CD14-positive monocyte (primary cell): ENCODE data around the gene FAM161A. TPM values are rescaled to one million over a fixed set of nuclear protein-coding genes. Genes with fewer than 3 reads are reported as not detected.
"Not testable (repeated sequence)": the region's sequence is repeated elsewhere in the genome, so short reads cannot be mapped to it uniquely, and the experiment has no call there.

Experiments used
- DNase-seq, 3 donors: peaks; one replicate each; pipeline ENCODE4 v3.0.0-alpha.2; 2011 to 2022
- H2AFZ ChIP-seq: 2 replicates; pipeline ENCODE4 v1.6.0; 2012; ENCODE audit warnings: mild to moderate bottlenecking, low read depth, low read length, inconsistent platforms; ENCODE audit not compliant: insufficient read depth, poor library complexity, severe bottlenecking
- H3K27ac ChIP-seq, 2 donors: 1 replicate in 1 of 2; 2 replicates in 1 of 2; pipeline ENCODE4 v1.5.1; 2012 to 2013; ENCODE audit warnings: low read length in 2 of 2, control low read depth in 1 of 2, inconsistent platforms in 1 of 2, low read depth in 1 of 2, mild to moderate bottlenecking in 1 of 2
- H3K27me3 ChIP-seq, 2 donors: one replicate each; pipeline versions ENCODE4 v1.6.0 to v1.6.1; 2011 to 2013; ENCODE audit warnings: low read length in 2 of 2; ENCODE audit not compliant: control insufficient read depth in 2 of 2, insufficient read depth in 2 of 2
- H3K36me3 ChIP-seq, 2 donors: replicated peaks in 1 of 2; 1 replicate in 1 of 2; 2 replicates in 1 of 2; pipeline versions ENCODE4 v1.5.1 to v1.6.1; 2012 to 2013; ENCODE audit warnings: low read length in 2 of 2, control low read depth in 1 of 2, inconsistent platforms in 1 of 2, mild to moderate bottlenecking in 1 of 2; ENCODE audit not compliant: insufficient read depth in 2 of 2, control insufficient read depth in 1 of 2
- H3K4me1 ChIP-seq, 2 donors: 1 replicate in 1 of 2; 2 replicates in 1 of 2; pipeline versions ENCODE4 v1.5.1 to v1.6.1; 2012 to 2013; ENCODE audit warnings: low read length in 2 of 2, control low read depth in 1 of 2, inconsistent platforms in 1 of 2, mild to moderate bottlenecking in 1 of 2, moderate library complexity in 1 of 2; ENCODE audit not compliant: insufficient read depth in 2 of 2, control insufficient read depth in 1 of 2
- H3K4me2 ChIP-seq: replicated peaks from 2 replicates; pipeline ENCODE3; 2012; ENCODE audit warnings: low read length, moderate library complexity, mild to moderate bottlenecking; ENCODE audit not compliant: poor library complexity, severe bottlenecking; ENCODE audit errors: extremely low read depth
- H3K4me3 ChIP-seq, 3 experiments: fragments of 200-600 bp in 1 of 3; sonication (generic) in 1 of 3; replicated peaks in 1 of 3; 1 replicate in 2 of 3; 2 replicates in 1 of 3; pipeline ENCODE4 v1.5.1; 2011 to 2013; ENCODE audit warnings: low read length in 3 of 3, mild to moderate bottlenecking in 3 of 3, control low read depth in 2 of 3, low read depth in 2 of 3, inconsistent platforms in 1 of 3, moderate library complexity in 1 of 3
- H3K79me2 ChIP-seq: 2 replicates; pipeline ENCODE4 v1.6.0; 2012; ENCODE audit warnings: mild to moderate bottlenecking, control low read depth, inconsistent platforms, low read length, moderate library complexity; ENCODE audit not compliant: insufficient read depth
- H3K9ac ChIP-seq: 2 replicates; pipeline ENCODE4 v1.6.0; 2017; ENCODE audit warnings: low read length, mild to moderate bottlenecking; ENCODE audit not compliant: insufficient read depth, poor library complexity, severe bottlenecking
- H3K9me3 ChIP-seq, 2 donors: replicated peaks in 1 of 2; 1 replicate in 1 of 2; 2 replicates in 1 of 2; pipeline versions ENCODE4 v1.5.1 to v1.6.1; 2012 to 2013; ENCODE audit warnings: low read length in 2 of 2, control low read depth in 1 of 2; ENCODE audit not compliant: control insufficient read depth in 1 of 2, insufficient read depth in 1 of 2
- H4K20me1 ChIP-seq: 2 replicates; pipeline ENCODE4 v1.6.0; 2012; ENCODE audit warnings: mild to moderate bottlenecking, low read length, control low read depth, moderate library complexity; ENCODE audit not compliant: insufficient read depth
- H3K27ac Mint-ChIP-seq, 7 donors: one replicate each; pipeline ENCODE4 v1.8.0; 2020; ENCODE audit warnings: mild to moderate bottlenecking in 7 of 7, mixed read lengths in 7 of 7, moderate library complexity in 6 of 7, inconsistent platforms in 2 of 7
- H3K27me3 Mint-ChIP-seq, 3 donors: one replicate each; pipeline ENCODE4 v1.8.0; 2021 to 2022; ENCODE audit warnings: low read depth in 3 of 3, mild to moderate bottlenecking in 3 of 3, mixed read lengths in 3 of 3, moderate library complexity in 3 of 3, inconsistent platforms in 1 of 3
- H3K36me3 Mint-ChIP-seq, 2 donors: one replicate each; pipeline ENCODE4 v1.8.0; 2020; ENCODE audit warnings: mixed read lengths in 2 of 2, inconsistent platforms in 1 of 2, mild to moderate bottlenecking in 1 of 2
- H3K4me1 Mint-ChIP-seq: one replicate; pipeline ENCODE4 v1.8.0; 2020; ENCODE audit warnings: mild to moderate bottlenecking, mixed read lengths
- H3K4me3 Mint-ChIP-seq, 2 donors: one replicate each; pipeline ENCODE4 v1.8.0; 2020; ENCODE audit warnings: mild to moderate bottlenecking in 2 of 2, mixed read lengths in 2 of 2, moderate library complexity in 1 of 2
- H3K9me3 Mint-ChIP-seq, 7 donors: one replicate each; pipeline ENCODE4 v1.8.0; 2020 to 2022; ENCODE audit warnings: mixed read lengths in 7 of 7, mild to moderate bottlenecking in 6 of 7, moderate library complexity in 6 of 7, inconsistent platforms in 2 of 7
- WGBS: methylation state at CpG from one replicate; pipeline ENCODE4 v1.1.5; 2013; ENCODE audit warnings: missing lambda C conversion rate; ENCODE audit not compliant: insufficient coverage; 5-methylcytosine and 5-hydroxymethylcytosine counted together
- intact Hi-C, 2 donors: fragments of 100-400 bp; cut with micrococcal nuclease; formaldehyde crosslinking; loops; one replicate each; pipeline versions ENCODE4 v1.15.0 to v1.15.1; 2023
- polyA plus RNA-seq, 3 donors: library from polyadenylated mRNA; depleted of rRNA in 1 of 3; unstranded in 2 of 3; stranded (reverse) in 1 of 3; fragments of 300-500 nt in 2 of 3; fragments of >200 nt in 1 of 3; fragmentation: Illumina TruSeq in 2 of 3; gene quantifications; 1 replicate in 2 of 3; 2 replicates in 1 of 3; pipeline ENCODE4 v1.2.3, GENCODE V29; 2012 to 2021
- TF ChIP-seq, protein P1 (sequence below): fragments of 200-600 bp; IDR thresholded peaks from one replicate; pipeline ENCODE4 v1.8.0; 2022; ENCODE audit warnings: antibody characterized with exemption, mild to moderate bottlenecking

The FAM161A gene
- polyA plus RNA-seq, 3 donors = 0.11 to 0.25 TPM; not detected in 1

- Mint-ChIP-seq H3K4me1 (no peaks in the 10 kb centered on the region), H3K4me3 (no peak overlapping the region), H3K9me3 (no peaks in the 10 kb centered on the region), H3K27ac (no peak overlapping the region), H3K36me3 (peaks cover 75 to 94% of the 10 kb centered on the region in 2 donors), H3K27me3 (peaks cover 0 to 2% (median 0%) of the 10 kb centered on the region in 3 donors)
- H3K4me3 ChIP-seq = no peak overlapping the region
- peaks cover 7% of the 10 kb centered on the region for H4K20me1 ChIP-seq
- H3K9ac ChIP-seq = no peak overlapping the region
- H3K27me3 ChIP-seq = no peaks in the 10 kb centered on the region
- no peak for DNase-seq
- no peaks in the 10 kb centered on the region for H3K4me1 ChIP-seq
- no CpG with 5 or more reads among the region's 1 CpG for WGBS
- H3K27ac ChIP-seq = no peak overlapping the region
- H3K9me3 ChIP-seq = no peaks in the 10 kb centered on the region
- no peaks in the 10 kb centered on the region for H3K79me2 ChIP-seq
- H3K36me3 ChIP-seq = peaks cover 94 to 100% of the 10 kb centered on the region in 2 donors
- no peak overlapping the region for H3K4me2 ChIP-seq
- H2AFZ ChIP-seq = no peak overlapping the region
- intact Hi-C loops = no loop called here
- TF ChIP-seq, protein P1, sequence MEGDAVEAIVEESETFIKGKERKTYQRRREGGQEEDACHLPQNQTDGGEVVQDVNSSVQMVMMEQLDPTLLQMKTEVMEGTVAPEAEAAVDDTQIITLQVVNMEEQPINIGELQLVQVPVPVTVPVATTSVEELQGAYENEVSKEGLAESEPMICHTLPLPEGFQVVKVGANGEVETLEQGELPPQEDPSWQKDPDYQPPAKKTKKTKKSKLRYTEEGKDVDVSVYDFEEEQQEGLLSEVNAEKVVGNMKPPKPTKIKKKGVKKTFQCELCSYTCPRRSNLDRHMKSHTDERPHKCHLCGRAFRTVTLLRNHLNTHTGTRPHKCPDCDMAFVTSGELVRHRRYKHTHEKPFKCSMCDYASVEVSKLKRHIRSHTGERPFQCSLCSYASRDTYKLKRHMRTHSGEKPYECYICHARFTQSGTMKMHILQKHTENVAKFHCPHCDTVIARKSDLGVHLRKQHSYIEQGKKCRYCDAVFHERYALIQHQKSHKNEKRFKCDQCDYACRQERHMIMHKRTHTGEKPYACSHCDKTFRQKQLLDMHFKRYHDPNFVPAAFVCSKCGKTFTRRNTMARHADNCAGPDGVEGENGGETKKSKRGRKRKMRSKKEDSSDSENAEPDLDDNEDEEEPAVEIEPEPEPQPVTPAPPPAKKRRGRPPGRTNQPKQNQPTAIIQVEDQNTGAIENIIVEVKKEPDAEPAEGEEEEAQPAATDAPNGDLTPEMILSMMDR = no peak
Measured at GRCh38 chr2:61876400-61876799, 22.5 kb upstream of the FAM161A start.

- peaks cover 55 to 78% of the 10 kb centered on the region in 2 donors for H3K36me3 Mint-ChIP-seq
- H2AFZ ChIP-seq, intact Hi-C loops, H3K4me3 ChIP-seq, H3K4me1 ChIP-seq, H3K27me3 Mint-ChIP-seq, H3K27me3 ChIP-seq, H4K20me1 ChIP-seq, H3K79me2 ChIP-seq, H3K9ac ChIP-seq, DNase-seq, H3K9me3 Mint-ChIP-seq, H3K4me3 Mint-ChIP-seq, H3K9me3 ChIP-seq, H3K4me1 Mint-ChIP-seq, H3K27ac ChIP-seq, H3K4me2 ChIP-seq: not testable (repeated sequence)
- 98% methylated on average over 9 of the region's 14 CpGs for WGBS
- peak overlapping the region in 2 of 7 donors; percentile 1 to 30 for H3K27ac Mint-ChIP-seq
- peaks cover 51 to 78% of the 10 kb centered on the region in 2 donors for H3K36me3 ChIP-seq
Measured at GRCh38 chr2:61866482-61867089, 12.7 kb upstream of the FAM161A start.
